HCT116 (cell line): ENCODE data around the gene PLCB1. TPM values are rescaled to one million over a fixed set of nuclear protein-coding genes. Genes with fewer than 3 reads are reported as not detected.

ENCODE experiments used
- ATAC-seq: fragments of 200-7000 bp; cut with Tn5 transposase; 2 replicates; pipeline ENCODE4 v1.9.1; 2020; ENCODE audit warnings: mild to moderate bottlenecking, moderate library complexity
- BruUV-seq: library from RNA; stranded (reverse); fragments of 400-500 nt; replicated peaks from 2 replicates; lab custom pipeline; 2021; lab: Mats Ljungman, UMichigan
- CTCF ChIA-PET: fragments of 300-600 bp; sonication (Branson Sonifier 250); formaldehyde crosslinking; loops from one replicate; lab custom pipeline; 2021; ENCODE audit warnings: antibody characterized with exemption; lab: Charles Lee
- POLR2A ChIA-PET: fragments of 300-600, 350-600 bp; sonication (Branson Sonifier 250); formaldehyde crosslinking; loops from one replicate; lab custom pipeline; 2021; ENCODE audit warnings: antibody characterized with exemption; lab: Charles Lee
- RAD21 ChIA-PET, 2 experiments: fragments of 300-600 bp; sonication (Branson Sonifier 250); formaldehyde crosslinking; loops; one replicate each; lab custom pipeline; 2023; ENCODE audit warnings: low total read pairs in 2 of 2; ENCODE audit not compliant: uncharacterized antibody in 2 of 2, unreplicated experiment in 2 of 2, low non-redundant PET in 1 of 2; lab: Charles Lee
- DNase-seq: peaks from one replicate; pipeline ENCODE4 v3.0.0-alpha.2; 2010; ENCODE audit warnings: low read depth, low spot score
- H2AFZ ChIP-seq: fragments of 200-600 bp; shearing (Covaris generic), sonication (generic); 2 replicates; pipeline ENCODE4 v1.6.1; 2017; ENCODE audit warnings: low read depth, mixed run types, mixed read lengths, antibody characterized with exemption, low read length; ENCODE audit not compliant: poor library complexity, severe bottlenecking
- H3K27ac ChIP-seq: 2 replicates; pipeline ENCODE4 v1.5.1; 2012; ENCODE audit warnings: low read depth, low read length
- H3K27me3 ChIP-seq: fragments of 200-600 bp; sonication (generic); 2 replicates; pipeline ENCODE4 v1.6.1; 2016; ENCODE audit warnings: mixed run types, low read length, mixed read lengths; ENCODE audit not compliant: insufficient read depth
- H3K36me3 ChIP-seq, 2 experiments: fragments of 200-500 bp in 1 of 2; fragments of 200-600 bp in 1 of 2; sonication (Bioruptor generic) in 1 of 2; sonication (generic) in 1 of 2; 2 replicates each; pipeline versions ENCODE4 v1.5.1 to v1.6.1; 2014 to 2016; ENCODE audit warnings: low read length in 2 of 2, inconsistent platforms in 1 of 2, mixed read lengths in 1 of 2, mixed run types in 1 of 2; ENCODE audit not compliant: insufficient read depth in 2 of 2, control insufficient read depth in 1 of 2
- H3K4me1 ChIP-seq, 2 experiments: fragments of 200-600 bp in 1 of 2; sonication (generic) in 1 of 2; 2 replicates each; pipeline versions ENCODE4 v1.5.1 to v1.6.1; 2012 to 2017; ENCODE audit warnings: low read length in 2 of 2, inconsistent platforms in 1 of 2, mild to moderate bottlenecking in 1 of 2, mixed read lengths in 1 of 2, mixed run types in 1 of 2, moderate library complexity in 1 of 2; ENCODE audit not compliant: insufficient read depth in 2 of 2, control insufficient read depth in 1 of 2
- H3K4me2 ChIP-seq: fragments of 200-600 bp; sonication (generic); 2 replicates; pipeline ENCODE4 v1.6.1; 2017; ENCODE audit warnings: mixed run types, low read length, mixed read lengths
- H3K4me3 ChIP-seq, 2 experiments: fragments of 200-600 bp in 1 of 2; sonication (generic) in 1 of 2; replicated peaks in 1 of 2; 2 replicates each; pipeline ENCODE4 v1.5.1; 2011 to 2016; ENCODE audit warnings: low read length in 2 of 2, control low read depth in 1 of 2, low read depth in 1 of 2, mild to moderate bottlenecking in 1 of 2, mixed read lengths in 1 of 2, mixed run types in 1 of 2
- H3K79me2 ChIP-seq: fragments of 200-600 bp; sonication (generic); 2 replicates; pipeline ENCODE4 v1.6.1; 2017; ENCODE audit warnings: mild to moderate bottlenecking, mixed run types, low read length, moderate library complexity, mixed read lengths; ENCODE audit not compliant: insufficient read depth
- H3K9ac ChIP-seq: fragments of 200-600 bp; sonication (generic); 2 replicates; pipeline ENCODE4 v1.6.1; 2016; ENCODE audit warnings: low read length, mixed read lengths
- H3K9me2 ChIP-seq: fragments of 200-600 bp; sonication (generic), shearing (Covaris generic); 2 replicates; pipeline ENCODE4 v1.6.1; 2017; ENCODE audit warnings: mixed run types, mild to moderate bottlenecking, moderate library complexity; ENCODE audit not compliant: insufficient read depth
- H3K9me3 ChIP-seq, 2 experiments: fragments of 200-500 bp in 1 of 2; fragments of 200-600 bp in 1 of 2; sonication (Bioruptor generic) in 1 of 2; sonication (generic) in 1 of 2; 2 replicates each; pipeline ENCODE4 v1.6.1; 2014 to 2017; ENCODE audit warnings: low read length in 2 of 2, mixed read lengths in 2 of 2, inconsistent platforms in 1 of 2, low read depth in 1 of 2, mild to moderate bottlenecking in 1 of 2, mixed run types in 1 of 2, moderate library complexity in 1 of 2; ENCODE audit not compliant: control insufficient read depth in 1 of 2, insufficient read depth in 1 of 2
- H4K20me1 ChIP-seq: fragments of 200-600 bp; sonication (generic), shearing (Covaris generic); 2 replicates; pipeline ENCODE4 v1.6.1; 2017; ENCODE audit warnings: mixed run types, mild to moderate bottlenecking, moderate library complexity; ENCODE audit not compliant: insufficient read depth
- CBX3 ChIP-seq: IDR thresholded peaks from 2 replicates; pipeline ENCODE4 v1.6.1; 2012; ENCODE audit warnings: low read depth
- CEBPB ChIP-seq: IDR thresholded peaks from 2 replicates; pipeline ENCODE4 v1.6.1; 2012; ENCODE audit warnings: low read depth
- EGR1 ChIP-seq: IDR thresholded peaks from 2 replicates; pipeline ENCODE4 v1.6.1; 2012; ENCODE audit warnings: low read depth
- ELF1 ChIP-seq: IDR thresholded peaks from 2 replicates; pipeline ENCODE4 v1.6.1; 2012; ENCODE audit warnings: low read depth, borderline replicate concordance
- EZH2phosphoT487 ChIP-seq: fragments of 200-600 bp; IDR thresholded peaks from 2 replicates; pipeline ENCODE4 v1.6.1; 2018; ENCODE audit warnings: antibody characterized with exemption, borderline replicate concordance
- FOSL1 ChIP-seq: IDR thresholded peaks from 2 replicates; pipeline ENCODE4 v1.6.1; 2012; ENCODE audit warnings: low read depth
- JUND ChIP-seq: IDR thresholded peaks from 2 replicates; pipeline ENCODE4 v1.6.1; 2012
- MAX ChIP-seq: IDR thresholded peaks from 2 replicates; pipeline ENCODE4 v1.6.1; 2012
- POLR2AphosphoS5 ChIP-seq: IDR thresholded peaks from 2 replicates; pipeline ENCODE4 v1.6.1; 2011; ENCODE audit warnings: mild to moderate bottlenecking, low read depth, low read length, moderate library complexity
- SIN3A ChIP-seq: IDR thresholded peaks from 2 replicates; pipeline ENCODE4 v1.6.1; 2012; ENCODE audit warnings: low read depth
- SP1 ChIP-seq: IDR thresholded peaks from 2 replicates; pipeline ENCODE4 v1.6.1; 2012; ENCODE audit warnings: low read depth
- SRF ChIP-seq: IDR thresholded peaks from 2 replicates; pipeline ENCODE4 v1.6.1; 2012; ENCODE audit warnings: low read depth
- TCF7L2 ChIP-seq: IDR thresholded peaks from 2 replicates; pipeline ENCODE4 v1.7.0; 2011; ENCODE audit warnings: borderline replicate concordance, inconsistent platforms; ENCODE audit not compliant: insufficient read depth, insufficient read length; ENCODE audit errors: extremely low read depth
- ZNF274 ChIP-seq: fragments of 200-500 bp; sonication (Bioruptor generic); IDR thresholded peaks from 2 replicates; pipeline ENCODE4 v1.6.1; 2014; ENCODE audit warnings: mild to moderate bottlenecking, low read depth, low read length, inconsistent platforms
- intact Hi-C: fragments of 100-400 bp; cut with micrococcal nuclease; formaldehyde crosslinking; loops from 2 replicates; pipeline ENCODE4 v1.10.0; 2022
- total RNA-seq: library from RNA; stranded (reverse); gene quantifications from one replicate; pipeline ENCODE4 v1.2.1, GENCODE V29; 2021; ENCODE audit not compliant: unreplicated experiment
- TF ChIP-seq, protein P1 (sequence below): IDR thresholded peaks from 2 replicates; pipeline ENCODE4 v1.6.1; 2011; ENCODE audit warnings: mild to moderate bottlenecking, low read length, moderate library complexity; ENCODE audit not compliant: insufficient replicate concordance; ENCODE audit errors: extremely low read depth
- TF ChIP-seq, protein P2 (sequence below): IDR thresholded peaks from 2 replicates; pipeline ENCODE4 v1.6.1; 2012
- TF ChIP-seq, protein P3 (sequence below): IDR thresholded peaks from 2 replicates; pipeline ENCODE4 v1.6.1; 2012; ENCODE audit warnings: low read depth
- TF ChIP-seq, protein P4 (sequence below), 3 experiments: fragments of 200-600 bp in 1 of 3; sonication (generic) in 1 of 3; IDR thresholded peaks in 2 of 3; conservative IDR thresholded peaks in 1 of 3; 2 replicates each; pipeline ENCODE4 v1.5.1; 2012 to 2017; ENCODE audit warnings: low read depth in 2 of 3, low read length in 2 of 3, antibody characterized with exemption in 1 of 3, borderline replicate concordance in 1 of 3, control low read depth in 1 of 3, mild to moderate bottlenecking in 1 of 3, mixed read lengths in 1 of 3, mixed run types in 1 of 3, moderate library complexity in 1 of 3; ENCODE audit not compliant: insufficient read depth in 1 of 3

Gene PLCB1
- total RNA-seq, 1 experiment from 2014 or later = 15.8 TPM

- Histone ChIP-seq H2AFZ (no peak overlapping the region), H3K4me2 (no peak overlapping the region), H3K27ac (no peak overlapping the region), H3K9me3 (no peaks in the 10 kb centered on the region), H3K9ac (no peak overlapping the region), H3K79me2 (no peaks in the 10 kb centered on the region), H3K27me3 (no peaks in the 10 kb centered on the region), H4K20me1 (no peaks in the 10 kb centered on the region), H3K4me3 (no peak overlapping the region), H3K4me1 (no peaks in the 10 kb centered on the region)
- DNase-seq (no peak), ATAC-seq (no peak)
- no TSS peak for BruUV-seq
- POLR2A ChIA-PET = no interaction called here
- CTCF ChIA-PET = no interaction called here
- TF ChIP-seq FOSL1 (no peak), CBX3 (no peak), EGR1 (no peak), SIN3A (no peak), MAX (no peak), ZNF274 (no peak), ELF1 (no peak), POLR2AphosphoS5 (no peak), SRF (no peak), TCF7L2 (no peak), CEBPB (no peak), EZH2phosphoT487 (no peak), JUND (no peak), SP1 (no peak)
- TF ChIP-seq, protein P1, sequence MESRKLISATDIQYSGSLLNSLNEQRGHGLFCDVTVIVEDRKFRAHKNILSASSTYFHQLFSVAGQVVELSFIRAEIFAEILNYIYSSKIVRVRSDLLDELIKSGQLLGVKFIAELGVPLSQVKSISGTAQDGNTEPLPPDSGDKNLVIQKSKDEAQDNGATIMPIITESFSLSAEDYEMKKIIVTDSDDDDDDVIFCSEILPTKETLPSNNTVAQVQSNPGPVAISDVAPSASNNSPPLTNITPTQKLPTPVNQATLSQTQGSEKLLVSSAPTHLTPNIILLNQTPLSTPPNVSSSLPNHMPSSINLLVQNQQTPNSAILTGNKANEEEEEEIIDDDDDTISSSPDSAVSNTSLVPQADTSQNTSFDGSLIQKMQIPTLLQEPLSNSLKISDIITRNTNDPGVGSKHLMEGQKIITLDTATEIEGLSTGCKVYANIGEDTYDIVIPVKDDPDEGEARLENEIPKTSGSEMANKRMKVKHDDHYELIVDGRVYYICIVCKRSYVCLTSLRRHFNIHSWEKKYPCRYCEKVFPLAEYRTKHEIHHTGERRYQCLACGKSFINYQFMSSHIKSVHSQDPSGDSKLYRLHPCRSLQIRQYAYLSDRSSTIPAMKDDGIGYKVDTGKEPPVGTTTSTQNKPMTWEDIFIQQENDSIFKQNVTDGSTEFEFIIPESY = no peak
- TF ChIP-seq, protein P2, sequence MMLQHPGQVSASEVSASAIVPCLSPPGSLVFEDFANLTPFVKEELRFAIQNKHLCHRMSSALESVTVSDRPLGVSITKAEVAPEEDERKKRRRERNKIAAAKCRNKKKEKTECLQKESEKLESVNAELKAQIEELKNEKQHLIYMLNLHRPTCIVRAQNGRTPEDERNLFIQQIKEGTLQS = no peak
- TF ChIP-seq, protein P3, sequence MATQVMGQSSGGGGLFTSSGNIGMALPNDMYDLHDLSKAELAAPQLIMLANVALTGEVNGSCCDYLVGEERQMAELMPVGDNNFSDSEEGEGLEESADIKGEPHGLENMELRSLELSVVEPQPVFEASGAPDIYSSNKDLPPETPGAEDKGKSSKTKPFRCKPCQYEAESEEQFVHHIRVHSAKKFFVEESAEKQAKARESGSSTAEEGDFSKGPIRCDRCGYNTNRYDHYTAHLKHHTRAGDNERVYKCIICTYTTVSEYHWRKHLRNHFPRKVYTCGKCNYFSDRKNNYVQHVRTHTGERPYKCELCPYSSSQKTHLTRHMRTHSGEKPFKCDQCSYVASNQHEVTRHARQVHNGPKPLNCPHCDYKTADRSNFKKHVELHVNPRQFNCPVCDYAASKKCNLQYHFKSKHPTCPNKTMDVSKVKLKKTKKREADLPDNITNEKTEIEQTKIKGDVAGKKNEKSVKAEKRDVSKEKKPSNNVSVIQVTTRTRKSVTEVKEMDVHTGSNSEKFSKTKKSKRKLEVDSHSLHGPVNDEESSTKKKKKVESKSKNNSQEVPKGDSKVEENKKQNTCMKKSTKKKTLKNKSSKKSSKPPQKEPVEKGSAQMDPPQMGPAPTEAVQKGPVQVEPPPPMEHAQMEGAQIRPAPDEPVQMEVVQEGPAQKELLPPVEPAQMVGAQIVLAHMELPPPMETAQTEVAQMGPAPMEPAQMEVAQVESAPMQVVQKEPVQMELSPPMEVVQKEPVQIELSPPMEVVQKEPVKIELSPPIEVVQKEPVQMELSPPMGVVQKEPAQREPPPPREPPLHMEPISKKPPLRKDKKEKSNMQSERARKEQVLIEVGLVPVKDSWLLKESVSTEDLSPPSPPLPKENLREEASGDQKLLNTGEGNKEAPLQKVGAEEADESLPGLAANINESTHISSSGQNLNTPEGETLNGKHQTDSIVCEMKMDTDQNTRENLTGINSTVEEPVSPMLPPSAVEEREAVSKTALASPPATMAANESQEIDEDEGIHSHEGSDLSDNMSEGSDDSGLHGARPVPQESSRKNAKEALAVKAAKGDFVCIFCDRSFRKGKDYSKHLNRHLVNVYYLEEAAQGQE = no peak
- TF ChIP-seq, protein P4, sequence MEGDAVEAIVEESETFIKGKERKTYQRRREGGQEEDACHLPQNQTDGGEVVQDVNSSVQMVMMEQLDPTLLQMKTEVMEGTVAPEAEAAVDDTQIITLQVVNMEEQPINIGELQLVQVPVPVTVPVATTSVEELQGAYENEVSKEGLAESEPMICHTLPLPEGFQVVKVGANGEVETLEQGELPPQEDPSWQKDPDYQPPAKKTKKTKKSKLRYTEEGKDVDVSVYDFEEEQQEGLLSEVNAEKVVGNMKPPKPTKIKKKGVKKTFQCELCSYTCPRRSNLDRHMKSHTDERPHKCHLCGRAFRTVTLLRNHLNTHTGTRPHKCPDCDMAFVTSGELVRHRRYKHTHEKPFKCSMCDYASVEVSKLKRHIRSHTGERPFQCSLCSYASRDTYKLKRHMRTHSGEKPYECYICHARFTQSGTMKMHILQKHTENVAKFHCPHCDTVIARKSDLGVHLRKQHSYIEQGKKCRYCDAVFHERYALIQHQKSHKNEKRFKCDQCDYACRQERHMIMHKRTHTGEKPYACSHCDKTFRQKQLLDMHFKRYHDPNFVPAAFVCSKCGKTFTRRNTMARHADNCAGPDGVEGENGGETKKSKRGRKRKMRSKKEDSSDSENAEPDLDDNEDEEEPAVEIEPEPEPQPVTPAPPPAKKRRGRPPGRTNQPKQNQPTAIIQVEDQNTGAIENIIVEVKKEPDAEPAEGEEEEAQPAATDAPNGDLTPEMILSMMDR (IDR thresholded peaks at IDR 0.05 in 2 of 3, conservative IDR thresholded peaks at IDR 0.05 in 1 of 3; ENCODE audit: borderline replicate concordance in 1 of 3, insufficient read depth in 1 of 3, low read depth in 2 of 3, low read length in 2 of 3) = no peak
- TF ChIP-seq, all 23 proteins: peak for 0
- intact Hi-C loops = no loop called here
- no peaks in the 10 kb centered on the region for H3K9me2 ChIP-seq
- RAD21 ChIA-PET = no interaction called here
- H3K36me3 ChIP-seq = no peaks in the 10 kb centered on the region
Observed at GRCh38 chr20:8335495-8336195, 203.6 kb downstream of the PLCB1 start.
